Activated T-helper 2 cell treated with anti-CD3 and anti-CD28 coated beads, Interferon-gamma antibody, Interleukin-2, Interleukin-4, amounts not matched to agents 10 μg/mL and 5 μg/mL and 100 μg/mL, durations not matched to agents 14 hours and 24 hours and 36 hours (primary cell): ENCODE results near the gene INPP4A. TPM values are rescaled to one million over a fixed set of nuclear protein-coding genes. Genes with fewer than 3 reads are reported as not detected.

ENCODE experiments used
- DNase-seq: peaks from one replicate; pipeline ENCODE4 v3.0.0; 2021; ENCODE audit warnings: low spot score
- H3K27ac Mint-ChIP-seq: one replicate; pipeline ENCODE4 v1.8.0; 2021; ENCODE audit warnings: mixed read lengths
- H3K27me3 Mint-ChIP-seq: one replicate; pipeline ENCODE4 v1.8.0; 2021; ENCODE audit warnings: low read depth, mixed read lengths
- H3K36me3 Mint-ChIP-seq: one replicate; pipeline ENCODE4 v1.8.0; 2021; ENCODE audit warnings: low read depth, mixed read lengths
- H3K4me1 Mint-ChIP-seq: one replicate; pipeline ENCODE4 v1.8.0; 2021; ENCODE audit warnings: low read depth, mixed read lengths
- H3K4me3 Mint-ChIP-seq: one replicate; pipeline ENCODE4 v1.8.0; 2021; ENCODE audit warnings: low read depth, mild to moderate bottlenecking, moderate library complexity, mixed read lengths
- H3K9me3 Mint-ChIP-seq: one replicate; pipeline ENCODE4 v1.8.0; 2021; ENCODE audit warnings: mixed read lengths
- intact Hi-C: fragments of 100-400 bp; cut with micrococcal nuclease; formaldehyde crosslinking; loops from one replicate; pipeline ENCODE4 v1.15.1; 2023
- total RNA-seq: library from RNA; stranded (reverse); gene quantifications from 2 replicates; pipeline ENCODE4 v1.2.3, GENCODE V29; 2022

Gene INPP4A
- total RNA-seq, 1 donor from 2014 or later, result 35.9 TPM

DNA sequence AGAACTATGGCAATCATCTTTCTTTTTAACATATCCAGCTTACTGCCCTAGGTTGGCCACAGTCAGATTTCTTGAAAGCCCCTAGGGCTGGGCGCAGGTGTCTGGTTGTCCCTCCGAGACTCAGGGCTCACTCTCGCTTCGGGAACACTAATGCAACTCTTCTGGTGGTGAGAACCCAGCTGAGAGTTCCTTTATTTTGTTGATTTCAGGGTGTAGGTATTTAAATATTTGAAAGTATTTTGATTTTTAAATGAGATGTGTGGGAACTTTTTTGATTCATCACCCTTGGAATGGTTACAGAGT lies 40.7 kb downstream of the INPP4A start:
- DNase-seq, result no peak
- Mint-ChIP-seq H3K36me3 (peaks cover 3% of the 10 kb centered on the region), H3K9me3 (no peaks in the 10 kb centered on the region), H3K27ac (no peak overlapping the region), H3K27me3 (no peaks in the 10 kb centered on the region), H3K4me3 (no peak overlapping the region), H3K4me1 (peaks cover 72% of the 10 kb centered on the region)
- intact Hi-C loops, result no loop called here

- no peak overlapping the region for H3K27ac Mint-ChIP-seq
- H3K9me3 Mint-ChIP-seq, result no peaks in the 10 kb centered on the region
- peaks cover 64% of the 10 kb centered on the region for H3K4me1 Mint-ChIP-seq
- H3K27me3 Mint-ChIP-seq, result no peaks in the 10 kb centered on the region
- DNase-seq, result no peak
- H3K36me3 Mint-ChIP-seq, result peaks cover 13% of the 10 kb centered on the region
- intact Hi-C loops, result no loop called here
- H3K4me3 Mint-ChIP-seq, result no peak overlapping the region
Measured at GRCh38 chr2:98486374-98486981, 41.8 kb downstream of the INPP4A start.

- Mint-ChIP-seq H3K9me3 (no peaks in the 10 kb centered on the region), H3K27ac (no peak overlapping the region), H3K4me3 (no peak overlapping the region), H3K36me3 (peaks cover 20% of the 10 kb centered on the region), H3K4me1 (peaks cover 63% of the 10 kb centered on the region), H3K27me3 (no peaks in the 10 kb centered on the region)
- DNase-seq, result no peak
- intact Hi-C loops, result no loop called here
Measured at GRCh38 chr2:98487101-98487805, 42.6 kb downstream of the INPP4A start.

- intact Hi-C loops, result no loop called here
- H3K36me3 Mint-ChIP-seq, result peaks cover 25% of the 10 kb centered on the region
- DNase-seq, result no peak
- peaks cover 63% of the 10 kb centered on the region for H3K4me1 Mint-ChIP-seq
- H3K4me3 Mint-ChIP-seq, result no peak overlapping the region
- H3K9me3 Mint-ChIP-seq, result no peaks in the 10 kb centered on the region
- H3K27ac Mint-ChIP-seq, result no peak overlapping the region
- no peaks in the 10 kb centered on the region for H3K27me3 Mint-ChIP-seq
Measured at GRCh38 chr2:98487806-98488189, 43.1 kb downstream of the INPP4A start.

GRCh38 chr2:98488252-98488651 lies 43.6 kb downstream of the INPP4A start:
- Mint-ChIP-seq H3K9me3 (no peaks in the 10 kb centered on the region), H3K27me3 (no peaks in the 10 kb centered on the region), H3K27ac (no peak overlapping the region), H3K4me1 (peaks cover 60% of the 10 kb centered on the region), H3K4me3 (no peak overlapping the region), H3K36me3 (peaks cover 25% of the 10 kb centered on the region)
- DNase-seq, result no peak
- intact Hi-C loops, result no loop called here

DNA sequence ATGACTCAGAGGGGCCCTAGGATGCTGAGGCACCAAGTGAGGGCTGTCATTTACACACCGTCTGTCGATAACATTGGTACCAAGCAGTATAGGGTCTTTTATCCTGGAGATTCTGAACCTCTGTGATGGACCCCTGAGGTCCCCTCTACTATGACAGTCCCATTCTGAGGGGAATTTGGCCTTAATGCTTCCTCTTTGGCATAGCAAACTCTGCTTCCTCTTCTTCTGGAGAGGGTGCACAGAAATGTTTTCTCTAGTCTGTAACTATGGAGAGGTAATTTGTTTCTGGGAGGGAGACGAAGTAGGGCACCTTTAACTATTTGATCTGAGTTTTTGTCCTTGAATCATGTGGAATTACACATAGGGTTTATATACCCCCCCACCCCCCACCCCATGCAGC lies 44.8 kb downstream of the INPP4A start:
- DNase-seq, result no peak
- intact Hi-C loops, result no loop called here
- Mint-ChIP-seq H3K9me3 (peaks cover 8% of the 10 kb centered on the region), H3K4me1 (peaks cover 47% of the 10 kb centered on the region), H3K27ac (no peak overlapping the region), H3K27me3 (no peaks in the 10 kb centered on the region), H3K36me3 (peaks cover 36% of the 10 kb centered on the region), H3K4me3 (no peak overlapping the region)

GRCh38 chr2:98489971-98490962 lies 45.6 kb downstream of the INPP4A start:
- no peak overlapping the region for H3K4me3 Mint-ChIP-seq
- H3K4me1 Mint-ChIP-seq, result peaks cover 39% of the 10 kb centered on the region
- no peak for DNase-seq
- H3K27ac Mint-ChIP-seq, result no peak overlapping the region
- H3K27me3 Mint-ChIP-seq, result no peaks in the 10 kb centered on the region
- intact Hi-C loops, result no loop called here
- H3K36me3 Mint-ChIP-seq, result peaks cover 44% of the 10 kb centered on the region
- peaks cover 16% of the 10 kb centered on the region for H3K9me3 Mint-ChIP-seq

- no peak overlapping the region for H3K4me3 Mint-ChIP-seq
- no peaks in the 10 kb centered on the region for H3K27me3 Mint-ChIP-seq
- H3K9me3 Mint-ChIP-seq, result peaks cover 31% of the 10 kb centered on the region
- intact Hi-C loops, result no loop called here
- H3K27ac Mint-ChIP-seq, result no peak overlapping the region
- DNase-seq, result no peak
- H3K36me3 Mint-ChIP-seq, result peaks cover 65% of the 10 kb centered on the region
- peaks cover 20% of the 10 kb centered on the region for H3K4me1 Mint-ChIP-seq
Measured at GRCh38 chr2:98492441-98492840, 47.8 kb downstream of the INPP4A start.

DNA sequence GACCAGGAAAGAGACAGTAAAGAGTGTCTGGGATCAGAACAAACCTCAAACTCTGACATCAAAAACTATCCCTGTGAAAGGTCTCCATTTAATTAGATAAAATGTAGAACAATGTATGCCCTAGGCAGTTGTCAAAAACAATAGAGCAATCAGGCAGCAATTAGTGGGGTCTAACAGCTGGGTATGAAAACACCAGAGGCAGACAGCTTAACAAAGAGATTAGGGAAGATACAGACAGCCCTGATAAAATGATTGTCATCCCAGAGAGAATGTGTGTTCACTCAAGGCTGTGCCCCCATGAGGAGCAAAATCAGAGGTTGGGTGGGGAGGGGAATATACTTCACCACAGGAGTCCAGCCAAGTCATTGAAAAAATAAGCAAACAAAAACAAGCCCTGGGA lies 50.0 kb downstream of the INPP4A start:
- intact Hi-C loops, result no loop called here
- Mint-ChIP-seq H3K4me3 (no peak overlapping the region), H3K9me3 (peaks cover 42% of the 10 kb centered on the region), H3K36me3 (peaks cover 85% of the 10 kb centered on the region), H3K27me3 (no peaks in the 10 kb centered on the region), H3K4me1 (peaks cover 8% of the 10 kb centered on the region), H3K27ac (no peak overlapping the region)
- DNase-seq, result no peak

DNA sequence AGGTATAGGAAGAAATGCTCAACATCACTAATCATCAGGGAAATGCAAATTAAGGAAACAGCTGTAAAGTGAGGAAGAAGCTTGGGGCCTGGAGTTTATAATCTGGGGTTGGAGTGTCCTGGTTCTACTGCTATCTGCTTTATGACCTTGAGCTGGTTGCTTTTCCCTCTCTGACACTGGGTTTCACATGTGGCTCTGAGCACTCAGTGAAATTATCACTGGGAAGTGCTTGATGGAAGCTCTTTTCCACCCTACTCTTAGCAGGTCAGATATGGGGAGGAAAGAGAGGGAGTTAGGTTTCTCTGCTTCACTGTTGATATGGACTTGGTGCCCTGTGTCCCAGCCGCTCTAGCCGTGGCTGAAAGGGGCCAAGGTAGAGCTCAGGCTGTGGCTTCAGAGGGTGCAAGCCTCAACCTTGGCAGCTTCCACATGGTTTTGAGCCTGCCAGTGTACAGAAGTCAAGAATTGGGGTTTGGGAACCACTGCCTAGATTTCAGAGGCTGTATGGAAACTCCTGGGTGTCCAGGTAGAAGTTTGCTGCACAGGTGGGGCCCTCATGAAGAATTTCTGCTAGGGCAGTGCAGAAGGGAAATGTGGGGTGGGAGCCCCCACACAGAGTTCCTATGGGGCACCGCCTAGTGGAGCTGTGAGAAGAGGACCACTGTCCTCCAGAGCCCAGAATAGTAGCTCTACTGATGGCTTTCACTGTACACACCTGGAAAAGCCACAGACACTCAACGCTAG lies 52.3 kb downstream of the INPP4A start:
- H3K4me3 Mint-ChIP-seq, result no peak overlapping the region
- peaks cover 42% of the 10 kb centered on the region for H3K9me3 Mint-ChIP-seq
- intact Hi-C loops, result no loop called here
- peaks cover 68% of the 10 kb centered on the region for H3K36me3 Mint-ChIP-seq
- H3K4me1 Mint-ChIP-seq, result peaks cover 7% of the 10 kb centered on the region
- no peak for DNase-seq
- no peak overlapping the region for H3K27ac Mint-ChIP-seq
- H3K27me3 Mint-ChIP-seq, result no peaks in the 10 kb centered on the region

DNA sequence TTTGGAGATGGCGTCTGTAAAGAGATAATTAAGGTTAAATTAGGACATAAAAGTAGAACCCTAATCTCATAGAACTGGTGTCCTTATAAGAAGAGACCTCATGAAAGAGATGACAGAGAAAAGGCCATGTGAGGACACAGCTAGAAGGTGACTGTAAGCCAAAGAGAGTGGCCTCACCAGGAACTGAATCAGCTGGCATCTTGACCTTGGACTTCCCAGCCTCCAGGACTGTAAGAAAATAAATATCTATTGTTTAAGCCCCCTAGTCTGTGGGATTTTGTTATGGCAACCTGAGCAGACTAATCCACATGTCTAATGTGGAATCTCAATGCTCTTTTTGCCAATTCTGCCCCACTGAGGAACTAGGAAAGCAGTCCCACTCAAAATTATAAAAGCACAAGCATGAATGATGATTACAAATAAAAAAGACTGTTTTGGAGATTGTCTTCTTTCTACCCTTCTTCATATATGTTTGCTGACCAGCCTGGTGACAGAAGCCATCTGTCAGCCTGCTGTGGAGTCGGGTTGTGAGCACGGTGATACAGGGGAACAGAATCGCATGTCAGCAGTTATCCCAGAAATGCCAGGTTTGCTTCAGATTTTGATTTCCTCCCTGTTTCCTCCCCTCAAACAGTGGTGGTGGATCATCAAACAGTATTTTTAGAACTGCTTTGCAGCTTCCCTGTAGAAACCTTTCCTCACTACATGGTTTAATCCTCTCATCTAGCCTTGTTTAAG lies 54.2 kb downstream of the INPP4A start:
- intact Hi-C loops, result no loop called here
- H3K9me3 Mint-ChIP-seq, result peaks cover 40% of the 10 kb centered on the region
- H3K36me3 Mint-ChIP-seq, result peaks cover 62% of the 10 kb centered on the region
- no peak overlapping the region for H3K27ac Mint-ChIP-seq
- no peak overlapping the region for H3K4me3 Mint-ChIP-seq
- DNase-seq, result no peak
- H3K27me3 Mint-ChIP-seq, result no peaks in the 10 kb centered on the region
- H3K4me1 Mint-ChIP-seq, result peaks cover 12% of the 10 kb centered on the region

DNA sequence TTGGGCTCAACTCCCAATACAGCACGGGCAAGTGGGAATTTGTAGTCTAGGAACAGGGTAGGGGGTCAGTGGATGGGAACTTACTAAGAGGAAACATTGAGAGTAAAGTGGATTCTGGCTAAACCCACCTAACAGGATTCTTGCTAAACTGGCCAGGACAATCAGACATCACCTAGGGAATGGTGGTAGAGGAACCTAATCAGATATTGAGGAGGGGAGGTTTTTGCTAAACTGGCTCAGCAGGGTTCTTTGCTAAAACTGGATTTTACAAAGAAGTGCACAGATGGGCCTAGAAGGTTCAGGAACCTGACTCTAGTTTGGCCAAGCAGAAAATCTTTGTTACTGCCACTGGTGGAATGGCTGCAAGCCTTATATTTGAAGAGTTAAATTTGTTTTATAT lies 55.9 kb downstream of the INPP4A start:
- Mint-ChIP-seq H3K4me3 (no peak overlapping the region), H3K27ac (no peak overlapping the region), H3K4me1 (peaks cover 28% of the 10 kb centered on the region), H3K27me3 (no peaks in the 10 kb centered on the region), H3K9me3 (peaks cover 23% of the 10 kb centered on the region), H3K36me3 (peaks cover 55% of the 10 kb centered on the region)
- intact Hi-C loops, result no loop called here
- no peak for DNase-seq
